Gastroesophageal sphincter (tissue), 4 donors: ENCODE measurements around the gene ALOX15B. TPM values are rescaled to one million over a fixed set of nuclear protein-coding genes. Genes with fewer than 3 reads are reported as not detected.

ENCODE experiments used
- ATAC-seq: fragments of 150-250 bp; one replicate; pipeline ENCODE4 v1.9.1; 2016; ENCODE audit warnings: mild to moderate bottlenecking, moderate library complexity
- H3K27ac ChIP-seq, 4 donors: fragments of 200-600 bp; sonication (generic) in 3 of 4; 1 replicate in 3 of 4; 2 replicates in 1 of 4; pipeline ENCODE4 v1.5.1; 2016 to 2019
- H3K27me3 ChIP-seq: fragments of 200-600 bp; sonication (generic); one replicate; pipeline ENCODE4 v1.5.1; 2019
- H3K36me3 ChIP-seq, 2 donors: fragments of 200-600 bp; sonication (generic); one replicate each; pipeline ENCODE4 v1.5.1; 2019; ENCODE audit warnings: control low read depth in 1 of 2
- H3K4me1 ChIP-seq, 3 donors: fragments of 200-600 bp; sonication (generic); 1 replicate in 2 of 3; 2 replicates in 1 of 3; pipeline ENCODE4 v1.5.1; 2016 to 2019; ENCODE audit warnings: control low read depth in 2 of 3
- H3K4me3 ChIP-seq, 2 donors: fragments of 200-600 bp; sonication (generic); one replicate each; pipeline ENCODE4 v1.5.1; 2019; ENCODE audit warnings: mild to moderate bottlenecking in 1 of 2, moderate library complexity in 1 of 2
- H3K9me3 ChIP-seq, 3 donors: fragments of 200-600 bp; sonication (generic); one replicate each; pipeline ENCODE4 v1.5.1; 2017 to 2019; ENCODE audit warnings: control low read depth in 2 of 3
- CTCF ChIP-seq, 4 experiments: fragments of 200-600 bp in 2 of 4; fragments of 450-650 bp in 2 of 4; sonication (generic) in 1 of 4; IDR thresholded peaks; one replicate each; pipeline ENCODE4 v1.5.1; 2017 to 2019; ENCODE audit warnings: antibody characterized with exemption in 4 of 4, mild to moderate bottlenecking in 2 of 4, moderate library complexity in 2 of 4
- EP300 ChIP-seq: sonication (generic); formaldehyde crosslinking; IDR thresholded peaks from one replicate; pipeline ENCODE4 v1.6.1; 2017; ENCODE audit warnings: antibody characterized with exemption, mild to moderate bottlenecking
- POLR2A ChIP-seq, 2 donors: fragments of 450-650 bp; IDR thresholded peaks; one replicate each; pipeline ENCODE4 v1.6.1; 2017; ENCODE audit warnings: antibody characterized with exemption in 2 of 2, mild to moderate bottlenecking in 2 of 2, moderate library complexity in 1 of 2
- POLR2AphosphoS5 ChIP-seq: sonication (generic); formaldehyde crosslinking; IDR thresholded peaks from one replicate; pipeline ENCODE4 v1.6.1; 2017; ENCODE audit warnings: antibody characterized with exemption
- WGBS, 2 donors: methylation state at CpG; one replicate each; pipeline ENCODE4 v1.1.5; 2018; ENCODE audit warnings: low coverage in 1 of 2; 5-methylcytosine and 5-hydroxymethylcytosine counted together
- total RNA-seq, 4 donors: library from RNA; depleted of rRNA; stranded (reverse); fragments of >200 nt; gene quantifications; one replicate each; pipeline ENCODE4 v1.1.0, GENCODE V29; 2016

ALOX15B gene
- total RNA-seq, 4 donors from 2014 or later = 0.69 to 5.6 (median 2.8) TPM

GRCh38 chr17:8079291-8080207, 40.7 kb downstream of the ALOX15B start:
- Histone ChIP-seq H3K4me1 (peaks cover 0 to 23% (median 7%) of the 10 kb centered on the region in 3 donors), H3K9me3 (no peaks in the 10 kb centered on the region), H3K27me3 (peaks cover 96% of the 10 kb centered on the region), H3K36me3 (no peaks in the 10 kb centered on the region), H3K27ac (peak overlapping the region in 1 of 4 donors; percentile 49), H3K4me3 (peak overlapping the region; percentile 21 to 39)
- TF ChIP-seq POLR2AphosphoS5 = no peak
- peak in 3 of 4 experiments; percentile 74 to 96 (median 83) for TF ChIP-seq CTCF (IDR thresholded peaks at IDR 0.05)
- TF ChIP-seq EP300 = no peak
- no peak for TF ChIP-seq POLR2A (IDR thresholded peaks at IDR 0.05)
- ATAC-seq = peak; percentile 90
- WGBS, 2 donors = 0 to 1% methylated on average over 6 to 19 of the region's 87 CpGs

- Histone ChIP-seq H3K27ac (no peak overlapping the region), H3K9me3 (no peaks in the 10 kb centered on the region), H3K27me3 (peaks cover 96% of the 10 kb centered on the region), H3K4me3 (peak overlapping the region in 1 of 2 donors; percentile 39), H3K36me3 (no peaks in the 10 kb centered on the region), H3K4me1 (peaks cover 0 to 19% (median 7%) of the 10 kb centered on the region in 3 donors)
- ATAC-seq = peak; percentile 29
- WGBS, 2 donors = 2 to 46% methylated on average over 6 to 9 of the region's 25 CpGs
- TF ChIP-seq EP300 (no peak), POLR2AphosphoS5 (no peak), CTCF (IDR thresholded peaks at IDR 0.05) (no peak), POLR2A (IDR thresholded peaks at IDR 0.05) (no peak)
Observed at GRCh38 chr17:8080208-8080798, 41.4 kb downstream of the ALOX15B start.

GRCh38 chr17:8080799-8081219, 42.0 kb downstream of the ALOX15B start:
- no peak for ATAC-seq
- WGBS, 2 donors = 42% methylated on average over 2 of the region's 17 CpGs; no CpG with 5 or more reads in 1 of the 2 donors

GRCh38 chr17:8081876-8082275, 43.0 kb downstream of the ALOX15B start:
- WGBS, 2 donors = 82 to 92% methylated on average over 3 of the region's 3 CpGs
- no peak for ATAC-seq
- Histone ChIP-seq H3K9me3 (no peaks in the 10 kb centered on the region), H3K36me3 (no peaks in the 10 kb centered on the region), H3K27me3 (peaks cover 96% of the 10 kb centered on the region), H3K4me3 (no peak overlapping the region), H3K27ac (no peak overlapping the region), H3K4me1 (peaks cover 0 to 19% (median 7%) of the 10 kb centered on the region in 3 donors)
- no peak for TF ChIP-seq POLR2A (IDR thresholded peaks at IDR 0.05)
- no peak for TF ChIP-seq EP300
- no peak for TF ChIP-seq POLR2AphosphoS5
- TF ChIP-seq CTCF (IDR thresholded peaks at IDR 0.05) = no peak

More at GRCh38 chr17:8080799-8081219, 42.0 kb downstream of the ALOX15B start:
- H3K36me3 ChIP-seq = no peaks in the 10 kb centered on the region
- no peaks in the 10 kb centered on the region for H3K9me3 ChIP-seq
- peaks cover 96% of the 10 kb centered on the region for H3K27me3 ChIP-seq
- H3K4me1 ChIP-seq = peaks cover 0 to 19% (median 7%) of the 10 kb centered on the region in 3 donors
- H3K4me3 ChIP-seq = no peak overlapping the region
- H3K27ac ChIP-seq = no peak overlapping the region
- TF ChIP-seq POLR2A (IDR thresholded peaks at IDR 0.05) = no peak
- no peak for TF ChIP-seq CTCF (IDR thresholded peaks at IDR 0.05)
- no peak for TF ChIP-seq EP300
- TF ChIP-seq POLR2AphosphoS5 = no peak
